GM12872 (cell line): ENCODE measurements around the gene TWSG1.
A peak's percentile ranks its signal among the peaks of the same experiment; 100 is the strongest.

Experiments
- CTCF ChIP-seq: IDR thresholded peaks from 3 replicates; pipeline ENCODE4 v1.5.1; 2011; ENCODE audit warnings: low read depth, mild to moderate bottlenecking, low read length, moderate library complexity; ENCODE audit not compliant: insufficient read depth

Gene TWSG1

GRCh38 chr18:9389706-9390105 is 55.1 kb downstream of the TWSG1 start:
- no peak for TF ChIP-seq CTCF

GRCh38 chr18:9392726-9393125 is 58.2 kb downstream of the TWSG1 start:
- no peak for TF ChIP-seq CTCF

DNA sequence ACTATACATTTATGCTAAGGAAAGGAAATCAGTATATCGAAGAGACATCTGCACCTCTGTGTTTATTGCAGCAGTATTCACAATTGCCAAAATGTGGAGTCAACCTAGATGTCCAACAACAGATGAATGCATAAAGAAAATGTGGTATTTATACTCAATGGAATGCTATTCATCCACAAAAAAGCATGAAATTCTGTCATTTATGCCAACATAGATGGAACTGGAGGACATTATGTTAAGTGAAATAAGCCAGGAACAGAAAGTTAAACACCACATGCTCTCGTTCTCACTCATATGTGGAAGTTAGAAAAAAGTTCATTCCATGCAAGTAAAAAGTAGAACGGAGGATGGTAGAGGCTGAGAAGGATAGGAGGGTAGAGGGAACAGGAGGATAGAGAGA is 59.5 kb downstream of the TWSG1 start:
- TF ChIP-seq CTCF, result no peak

DNA sequence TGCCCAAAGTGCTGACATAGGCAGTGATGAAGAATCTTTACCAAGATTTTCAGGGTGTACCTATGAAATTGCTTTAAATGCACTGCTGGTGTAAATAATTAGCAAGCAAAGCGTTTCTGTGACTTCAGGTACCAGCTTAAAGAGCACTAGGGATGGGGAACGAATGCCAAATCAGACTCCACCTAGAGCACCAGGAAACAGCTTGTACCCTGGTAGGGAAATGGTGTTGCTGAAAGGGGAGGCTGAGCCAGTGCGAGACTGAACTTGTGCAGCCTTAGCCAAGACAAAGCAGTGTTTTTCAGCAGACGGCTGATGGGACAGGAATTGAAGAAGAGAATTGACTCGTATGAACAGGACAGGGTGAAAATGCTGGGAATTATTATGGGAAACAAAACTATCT is 65.6 kb downstream of the TWSG1 start:
- no peak for TF ChIP-seq CTCF

- TF ChIP-seq CTCF, result no peak
These were observed 66.6 kb downstream of the TWSG1 start for GRCh38 chr18:9401176-9401575.

GRCh38 chr18:9403795-9404564 is 69.4 kb downstream of the TWSG1 start:
- TF ChIP-seq CTCF, result 0 out of 3 replicates have a peak, but pooled peaks have one; percentile 14

GRCh38 chr18:9404565-9405060 is 70.0 kb downstream of the TWSG1 start:
- no peak for TF ChIP-seq CTCF

GRCh38 chr18:9405130-9405529 is 70.6 kb downstream of the TWSG1 start:
- no peak for TF ChIP-seq CTCF
